ENCODE data around the gene TTC6.
"Not testable (repeated sequence)": the region's sequence is repeated elsewhere in the genome, so short reads cannot be mapped to it uniquely, and the experiment has no call there.

Gene TTC6

DNA sequence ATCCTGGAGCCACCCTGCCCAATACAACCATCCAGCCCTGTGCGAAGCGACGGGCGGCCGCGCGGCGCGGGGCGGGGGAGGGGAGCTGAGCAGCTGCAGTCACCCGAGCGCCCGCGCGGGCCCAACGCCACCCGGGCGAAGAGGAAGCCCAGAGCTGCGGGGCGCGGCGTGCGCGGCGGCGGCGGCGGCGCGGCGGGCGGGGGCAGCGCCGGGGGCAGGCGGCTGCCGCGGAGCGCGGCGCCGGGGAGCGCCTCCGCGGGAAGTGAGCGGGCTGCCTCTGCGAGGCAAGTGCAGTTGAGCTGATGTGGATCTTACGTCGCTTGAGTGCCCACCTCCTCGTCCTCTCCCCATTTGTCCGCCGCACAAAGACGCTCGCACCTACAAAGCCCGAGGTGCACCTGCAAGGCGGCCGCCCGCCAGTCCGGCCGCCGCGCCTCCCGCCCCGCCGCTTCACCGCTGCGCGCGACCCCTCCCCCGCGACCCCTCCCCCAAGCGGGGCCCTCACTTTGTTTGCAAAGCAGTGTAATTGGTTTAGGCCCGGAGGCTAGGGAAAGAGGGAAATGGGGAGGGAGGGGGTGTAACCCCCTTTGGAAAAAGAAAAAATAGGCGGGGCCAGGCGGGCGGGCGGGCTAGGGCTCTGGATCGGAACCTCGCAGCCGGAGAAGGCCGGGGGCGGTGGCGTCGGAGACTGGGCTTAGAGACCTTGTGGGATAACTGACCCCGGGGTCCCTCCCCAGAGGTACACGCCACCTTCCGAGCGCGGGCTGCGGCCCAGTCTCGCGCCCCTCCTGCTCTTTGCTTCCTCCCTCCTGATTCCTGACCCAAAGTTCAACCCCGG, at the start of gene TTC6, which contains the start of gene FOXA1:
TSS of gene TTC6 (plus strand) at position 659 of the 838 bp plus-strand sequence. CDS start 26,436 bp downstream, outside the sequence.
TSS of gene FOXA1 (minus strand) at position 279 of the 838 bp plus-strand sequence. CDS start at position 2, 277 bp downstream.
- no peak for DNase-seq

DNA sequence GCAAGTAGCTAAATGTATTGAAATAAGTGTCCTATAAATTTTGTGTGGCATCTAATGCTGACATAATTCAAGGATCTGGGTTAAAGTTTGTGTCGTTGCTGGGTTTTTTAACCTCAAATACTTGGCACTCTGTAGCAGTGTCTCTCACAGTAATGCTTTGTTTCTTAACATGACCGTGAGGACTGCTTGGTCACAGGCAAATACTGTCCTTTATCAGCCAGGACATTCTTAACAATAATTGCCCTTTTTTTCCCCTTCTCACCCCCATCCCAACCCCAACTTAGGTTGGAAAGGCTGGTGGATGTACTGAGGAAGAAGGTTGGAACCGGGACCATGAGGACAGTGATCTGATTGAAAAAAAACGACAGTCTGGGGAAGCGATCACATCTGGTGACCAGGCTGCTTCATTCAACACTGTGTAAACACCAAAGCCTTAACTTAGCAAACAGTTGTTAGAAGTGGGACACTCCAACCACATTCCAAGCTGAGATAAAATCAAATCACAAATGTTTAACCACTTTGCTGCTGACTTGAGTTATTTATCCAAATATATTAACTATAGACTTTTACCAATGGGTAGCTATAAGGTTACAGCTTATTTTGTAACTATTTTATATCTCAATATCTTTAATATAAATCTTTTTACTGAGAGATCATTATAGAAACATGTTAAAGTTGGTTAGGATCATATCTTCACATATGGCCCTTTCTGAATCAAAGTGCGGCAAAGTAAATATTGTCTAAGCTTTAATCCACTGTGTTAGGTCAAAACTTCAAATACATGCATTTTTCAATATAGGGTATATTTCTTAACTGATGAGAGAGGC, 48.6 kb upstream of the TTC6 start:
- DNase-seq: no peak

DNA sequence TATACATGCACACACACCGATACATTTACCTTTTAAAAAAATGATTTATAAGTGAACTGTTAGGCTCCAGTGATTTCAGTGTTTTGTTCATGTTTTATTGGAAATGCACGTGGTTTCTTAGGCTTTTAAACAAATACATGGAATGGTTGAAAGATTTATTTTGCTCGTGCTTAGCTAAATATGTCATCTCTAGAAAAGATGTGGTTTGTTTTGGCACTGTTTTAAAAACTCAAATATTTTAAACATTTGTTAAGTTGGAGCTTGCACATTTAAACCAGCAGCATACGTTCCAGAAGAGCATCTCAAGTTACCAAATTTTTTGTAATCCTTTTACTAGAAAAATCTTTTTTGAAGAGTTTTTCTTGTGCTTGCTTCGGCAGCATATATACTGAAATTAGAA, 44.9 kb upstream of the TTC6 start:
- DNase-seq: no peak

- no peak for DNase-seq
Observed at GRCh38 chr14:37551119-37551518, 44.3 kb upstream of the TTC6 start.

GRCh38 chr14:37553935-37554550, 41.4 kb upstream of the TTC6 start:
- DNase-seq: no peak

DNA sequence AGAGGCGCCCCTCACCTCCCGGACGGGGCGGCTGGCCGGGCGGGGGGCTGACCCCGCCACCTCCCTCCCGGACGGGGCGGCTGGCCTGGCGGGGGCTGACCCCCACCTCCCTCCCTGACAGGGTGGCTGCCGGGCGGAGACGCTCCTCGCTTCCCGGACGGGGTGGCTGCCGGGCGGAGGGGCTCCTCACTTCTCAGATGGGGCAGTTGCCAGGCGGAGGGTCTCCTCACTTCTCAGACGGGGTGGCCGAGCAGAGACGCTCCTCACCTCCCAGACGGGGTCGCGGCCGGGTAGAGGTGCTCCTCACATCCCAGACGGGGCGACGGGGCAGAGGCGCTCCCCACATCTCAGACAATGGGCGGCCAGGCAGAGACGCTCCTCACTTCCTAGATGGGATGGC, 39.8 kb upstream of the TTC6 start:
- not testable (repeated sequence) for DNase-seq

DNA sequence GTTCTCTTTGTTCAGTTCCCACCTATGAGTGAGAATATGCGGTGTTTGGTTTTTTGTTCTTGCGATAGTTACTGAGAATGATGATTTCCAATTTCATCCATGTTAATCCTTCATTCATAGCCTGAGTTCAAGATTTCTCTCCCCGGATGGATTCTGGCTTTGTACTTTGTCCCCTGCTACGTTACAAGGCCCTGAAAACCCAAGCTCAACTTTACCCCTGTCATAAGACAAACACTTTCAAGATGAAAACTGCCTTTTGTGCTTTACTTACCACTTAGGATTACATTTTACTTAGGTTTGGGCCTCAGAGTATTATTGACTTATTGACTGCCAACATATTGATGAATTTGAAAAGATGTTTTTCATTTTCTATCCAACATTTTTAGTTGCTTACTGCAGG, 36.7 kb upstream of the TTC6 start:
- no peak for DNase-seq

DNA sequence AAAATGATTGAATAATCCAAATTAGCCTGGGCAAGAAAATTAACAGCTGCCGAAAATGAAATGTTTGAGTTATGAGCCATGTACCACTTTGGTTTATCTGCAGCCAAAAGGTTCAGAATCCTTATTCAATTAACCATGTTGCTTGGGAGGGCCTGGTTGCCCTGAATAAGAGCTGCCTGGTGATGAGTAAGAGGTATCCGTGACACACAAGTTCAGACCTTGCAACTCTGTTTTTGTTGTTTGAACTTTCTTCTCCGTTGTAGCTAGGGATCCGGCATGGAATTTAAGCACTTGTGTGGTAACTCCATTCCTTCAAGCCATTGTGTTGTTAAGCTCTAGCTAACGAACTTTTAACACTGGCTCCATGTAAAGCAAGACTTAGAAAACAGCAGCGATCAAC, 36.0 kb upstream of the TTC6 start:
- no peak for DNase-seq

GRCh38 chr14:37563189-37563588, 32.2 kb upstream of the TTC6 start:
- no peak for DNase-seq

- DNase-seq: no peak
Observed at GRCh38 chr14:37565550-37565949, 29.9 kb upstream of the TTC6 start.

DNA sequence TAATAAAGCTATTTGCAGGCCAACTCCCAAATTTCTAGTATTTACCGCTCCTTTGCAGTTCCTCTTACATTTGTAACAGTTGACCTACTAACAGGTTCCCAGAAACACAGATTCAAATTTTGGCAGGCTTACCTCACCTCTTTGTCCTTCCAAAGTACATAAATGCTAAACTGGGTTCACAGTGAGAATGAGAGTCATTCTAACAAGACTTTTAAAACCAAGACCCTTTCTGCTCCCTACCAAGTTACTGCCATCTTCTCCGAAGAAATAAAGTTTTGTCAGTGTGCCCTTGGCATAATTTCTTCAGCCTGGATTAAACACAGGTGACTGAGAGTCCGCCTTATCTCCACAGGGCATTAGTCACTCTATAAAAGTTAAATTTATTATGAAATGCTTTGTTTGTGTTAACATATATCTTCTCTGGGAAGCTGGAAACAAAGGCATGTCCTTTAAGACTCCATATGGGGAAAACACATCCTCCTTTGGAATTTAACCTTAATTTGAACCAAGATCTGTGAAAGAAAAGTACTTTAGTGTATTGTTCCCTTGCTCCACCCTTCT, 28.5 kb upstream of the TTC6 start:
- no peak for DNase-seq

DNA sequence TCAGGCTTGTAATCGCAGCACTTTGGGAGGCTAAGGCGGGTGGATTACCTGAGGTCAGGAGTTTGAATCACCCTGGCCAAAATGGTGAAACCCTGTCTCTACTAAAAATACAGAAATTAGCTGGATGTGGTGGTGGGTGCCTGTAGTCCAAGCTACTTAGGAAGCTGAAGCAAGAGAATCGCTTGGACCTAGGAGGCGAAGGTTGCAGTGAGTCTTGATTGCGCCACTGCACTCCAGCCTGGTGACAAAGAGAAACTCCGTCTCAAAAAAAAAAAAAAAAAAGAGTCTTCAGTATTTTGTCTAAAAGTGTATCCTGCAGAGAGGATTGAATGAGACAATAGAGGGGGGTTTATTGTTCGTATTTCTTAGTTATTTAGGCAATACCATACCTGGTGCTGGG, 25.7 kb upstream of the TTC6 start:
- no peak for DNase-seq

DNA sequence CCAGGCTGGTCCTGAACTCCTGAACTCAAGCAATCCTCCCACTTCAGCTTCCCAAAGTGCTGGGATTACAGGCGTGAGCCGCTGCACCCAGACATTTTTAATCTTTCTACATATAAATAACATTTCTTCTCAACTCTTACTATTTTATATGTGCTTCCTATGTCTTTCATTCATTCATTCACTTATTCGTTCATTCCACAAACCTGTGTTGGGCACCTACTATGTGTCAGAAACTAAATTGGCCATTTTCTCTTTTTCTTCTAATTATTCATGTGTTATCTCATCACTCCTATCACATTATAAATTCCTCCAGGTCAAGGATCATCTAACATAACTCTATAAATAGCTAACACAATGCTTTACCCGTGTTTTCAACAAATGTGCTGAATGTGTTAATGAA, 24.0 kb upstream of the TTC6 start:
- DNase-seq: no peak

GRCh38 chr14:37573356-37573755, 22.1 kb upstream of the TTC6 start:
- DNase-seq: no peak

- DNase-seq: no peak
Observed at GRCh38 chr14:37579274-37579673, 16.2 kb upstream of the TTC6 start.

GRCh38 chr14:37580146-37580545, 15.3 kb upstream of the TTC6 start:
- no peak for DNase-seq

DNA sequence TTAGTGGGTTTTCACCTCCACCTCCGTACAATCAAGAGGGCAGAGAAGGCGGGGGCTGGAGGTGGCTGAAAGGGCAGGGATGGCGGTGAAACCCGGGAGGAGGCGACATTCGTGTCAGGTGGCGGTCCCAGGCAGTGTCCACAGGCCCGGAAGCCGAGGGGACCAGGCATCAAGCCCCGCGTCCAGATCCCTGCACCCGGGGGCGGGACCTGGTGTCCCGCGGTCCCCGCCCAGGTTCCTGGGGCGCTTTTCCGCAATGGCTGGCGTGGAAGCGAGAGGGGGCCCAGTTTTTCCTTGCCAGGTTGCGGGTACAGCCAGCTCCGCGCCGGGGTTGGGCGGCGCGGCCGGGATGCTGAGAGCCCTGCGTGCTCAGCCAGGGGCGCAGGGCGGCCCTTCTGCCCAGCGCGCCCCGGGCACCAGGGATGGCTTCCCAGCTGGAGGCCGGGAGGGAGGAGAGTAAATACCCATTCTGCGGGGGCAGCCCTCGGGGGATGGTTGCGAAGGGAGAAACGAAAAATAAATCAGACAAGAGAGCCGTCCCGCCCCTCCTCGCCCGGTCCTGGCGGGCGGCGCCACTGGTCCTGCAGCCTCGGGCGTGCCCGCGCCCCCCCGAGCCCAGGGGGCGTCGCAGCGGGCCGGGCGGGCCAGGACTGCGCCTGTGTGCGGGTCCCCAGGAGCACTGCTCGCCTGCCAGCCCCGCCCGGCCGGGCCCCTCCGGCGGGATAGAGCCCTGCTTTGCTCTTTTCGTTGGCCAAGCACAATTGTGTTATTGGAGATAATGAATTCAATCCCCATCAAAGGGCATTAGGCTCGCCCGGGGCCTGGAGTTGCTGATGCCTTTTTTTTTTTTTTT, 11.8 kb upstream of the TTC6 start:
- no peak for DNase-seq

DNA sequence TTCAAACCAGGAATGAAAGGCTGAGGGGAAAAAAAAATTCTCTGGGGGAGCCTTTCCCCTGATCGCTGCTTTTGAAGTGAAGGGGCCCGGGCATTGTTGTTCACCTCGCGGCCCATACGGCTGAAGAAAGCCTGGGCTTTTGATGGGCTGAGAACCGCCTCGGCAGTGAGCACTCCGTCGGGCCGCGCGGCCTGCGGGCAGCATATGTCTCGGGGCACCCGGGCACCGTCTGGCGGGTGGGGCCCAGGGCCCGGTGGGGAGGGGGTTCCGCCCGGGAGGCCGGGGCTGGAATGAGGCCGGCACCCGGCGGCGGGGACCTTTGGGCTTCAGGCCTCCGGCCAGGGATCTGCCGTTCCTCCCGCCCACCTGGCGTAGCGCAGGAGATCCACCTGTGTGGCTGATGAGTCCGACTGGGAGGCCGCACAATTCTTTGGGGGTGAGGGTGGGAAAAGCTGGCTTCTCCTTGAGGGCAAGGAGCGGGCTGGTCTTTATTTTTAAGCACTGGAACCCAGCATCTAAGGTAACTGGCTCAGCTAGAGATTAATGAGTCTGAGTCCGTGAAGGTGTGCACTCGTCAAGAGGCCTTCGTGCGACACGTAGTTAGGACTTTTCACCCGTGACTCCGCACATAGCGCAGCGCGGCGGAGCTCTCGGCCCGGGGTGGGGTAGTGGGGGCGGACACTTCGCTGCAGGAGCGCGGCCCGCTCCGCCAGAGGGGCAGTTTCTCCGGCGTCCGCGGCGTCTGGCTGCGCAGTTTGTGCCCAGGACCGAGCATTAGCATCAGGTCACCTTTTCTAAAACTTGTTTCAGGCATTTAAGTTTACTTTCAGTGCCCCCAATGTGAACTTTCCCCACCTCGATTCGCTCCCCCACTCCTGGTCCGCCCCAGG, 11.0 kb upstream of the TTC6 start:
- DNase-seq: no peak

- no peak for DNase-seq
Observed at GRCh38 chr14:37585101-37585511, 10.3 kb upstream of the TTC6 start.

GRCh38 chr14:37585971-37586796, 9.2 kb upstream of the TTC6 start:
- DNase-seq: no peak
